ENCODE results near the gene KEL. TPM values are rescaled to one million over a fixed set of nuclear protein-coding genes. Genes with fewer than 3 reads are reported as not detected.

Gene KEL
- total RNA-seq, 1 donor from 2014 or later: 1.5 TPM

DNA sequence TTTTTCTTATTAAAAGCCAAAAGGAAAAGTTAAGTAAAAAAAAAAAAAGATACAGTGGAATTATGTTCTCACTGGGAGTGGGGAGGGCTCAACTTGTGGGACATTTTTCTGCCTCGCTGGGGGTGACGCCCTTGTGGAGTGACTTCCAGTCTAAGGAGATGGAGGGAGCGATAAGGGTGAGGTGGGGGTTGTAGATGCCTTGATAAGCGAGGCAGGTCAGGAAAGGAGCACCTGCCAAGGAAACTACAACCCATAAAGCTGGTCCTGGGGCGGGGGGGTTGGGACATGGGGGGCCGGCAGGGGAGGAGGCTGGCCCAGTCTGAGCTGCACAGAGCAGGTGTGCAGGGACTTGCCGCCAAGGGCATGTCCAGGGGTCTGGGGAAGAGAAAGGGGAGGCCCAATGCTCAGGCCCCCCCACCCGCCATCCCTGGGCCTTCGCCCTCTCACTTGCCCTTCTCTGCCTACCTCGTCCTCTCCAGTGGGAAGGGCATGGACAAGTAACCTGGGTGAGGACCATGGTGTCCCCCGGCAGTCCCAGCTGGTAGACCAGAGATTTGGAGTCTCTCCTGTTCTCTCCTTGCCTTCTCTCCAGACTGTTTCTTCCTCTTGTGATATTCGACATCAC lies 26.1 kb downstream of the KEL start:
- Mint-ChIP-seq H3K9me3 (ENCODE audit: unreplicated experiment) (no peaks in the 10 kb centered on the region), H3K4me1 (ENCODE audit: unreplicated experiment) (no peaks in the 10 kb centered on the region), H3K27me3 (ENCODE audit: unreplicated experiment) (no peaks in the 10 kb centered on the region), H3K27ac (ENCODE audit: unreplicated experiment) (no peak overlapping the region), H3K4me3 (ENCODE audit: unreplicated experiment) (no peak overlapping the region), H3K36me3 (ENCODE audit: unreplicated experiment) (no peaks in the 10 kb centered on the region)
- TF ChIP-seq, protein P1, sequence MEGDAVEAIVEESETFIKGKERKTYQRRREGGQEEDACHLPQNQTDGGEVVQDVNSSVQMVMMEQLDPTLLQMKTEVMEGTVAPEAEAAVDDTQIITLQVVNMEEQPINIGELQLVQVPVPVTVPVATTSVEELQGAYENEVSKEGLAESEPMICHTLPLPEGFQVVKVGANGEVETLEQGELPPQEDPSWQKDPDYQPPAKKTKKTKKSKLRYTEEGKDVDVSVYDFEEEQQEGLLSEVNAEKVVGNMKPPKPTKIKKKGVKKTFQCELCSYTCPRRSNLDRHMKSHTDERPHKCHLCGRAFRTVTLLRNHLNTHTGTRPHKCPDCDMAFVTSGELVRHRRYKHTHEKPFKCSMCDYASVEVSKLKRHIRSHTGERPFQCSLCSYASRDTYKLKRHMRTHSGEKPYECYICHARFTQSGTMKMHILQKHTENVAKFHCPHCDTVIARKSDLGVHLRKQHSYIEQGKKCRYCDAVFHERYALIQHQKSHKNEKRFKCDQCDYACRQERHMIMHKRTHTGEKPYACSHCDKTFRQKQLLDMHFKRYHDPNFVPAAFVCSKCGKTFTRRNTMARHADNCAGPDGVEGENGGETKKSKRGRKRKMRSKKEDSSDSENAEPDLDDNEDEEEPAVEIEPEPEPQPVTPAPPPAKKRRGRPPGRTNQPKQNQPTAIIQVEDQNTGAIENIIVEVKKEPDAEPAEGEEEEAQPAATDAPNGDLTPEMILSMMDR (IDR thresholded peaks at IDR 0.05): no peak
- no peak for DNase-seq (ENCODE audit: extremely low spot score, unreplicated experiment)

DNA sequence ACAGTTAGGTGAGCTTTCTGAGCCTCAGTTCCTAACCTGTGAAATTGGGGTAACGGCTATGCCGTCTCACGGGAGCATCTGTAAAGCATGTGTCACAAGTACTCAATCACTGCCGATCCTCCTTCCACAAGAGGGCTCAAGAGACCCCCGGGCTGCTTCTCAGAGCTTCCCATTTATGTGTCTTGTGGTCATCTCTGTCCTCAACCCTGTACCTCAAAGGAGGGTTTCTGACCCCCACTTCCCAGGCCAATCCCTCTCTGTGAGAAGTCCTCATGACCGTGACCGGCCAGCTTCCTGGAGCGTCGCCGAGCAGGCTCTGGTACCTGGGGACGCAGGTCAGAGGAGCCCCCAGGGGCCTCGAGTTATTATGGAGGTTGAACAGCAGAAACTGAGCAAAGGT lies 28.1 kb downstream of the KEL start:
- no peak for DNase-seq (ENCODE audit: extremely low spot score, unreplicated experiment)
- no peak overlapping the region for H3K4me3 Mint-ChIP-seq (ENCODE audit: unreplicated experiment)
- no peaks in the 10 kb centered on the region for H3K4me1 Mint-ChIP-seq (ENCODE audit: unreplicated experiment)
- H3K27ac Mint-ChIP-seq (ENCODE audit: unreplicated experiment): no peak overlapping the region
- no peaks in the 10 kb centered on the region for H3K9me3 Mint-ChIP-seq (ENCODE audit: unreplicated experiment)
- H3K27me3 Mint-ChIP-seq (ENCODE audit: unreplicated experiment): no peaks in the 10 kb centered on the region
- TF ChIP-seq, protein P1 (IDR thresholded peaks at IDR 0.05): no peak
- H3K36me3 Mint-ChIP-seq (ENCODE audit: unreplicated experiment): no peaks in the 10 kb centered on the region

DNA sequence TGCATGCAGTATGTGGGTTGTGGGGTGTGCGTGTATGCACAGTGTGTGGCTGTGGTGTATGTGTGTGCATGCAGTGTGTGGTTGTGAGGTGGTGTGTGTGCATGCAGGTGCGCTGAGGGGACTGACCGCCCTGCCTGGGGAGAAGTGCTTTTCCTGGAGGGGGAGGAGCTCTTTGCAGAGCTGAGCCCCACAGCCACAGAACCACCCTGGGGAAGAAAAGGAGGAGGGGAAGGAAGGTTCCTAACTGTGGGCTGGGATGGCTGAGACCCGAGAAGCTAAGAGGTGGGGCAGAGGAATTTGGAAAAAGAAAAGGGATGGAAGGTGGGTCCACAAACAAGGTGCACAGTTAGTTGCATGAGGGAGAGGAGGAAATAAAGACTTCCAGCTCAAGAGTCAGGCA lies 28.5 kb downstream of the KEL start, which contains the start of gene TRPV5:
TRPV5 (minus strand) TSS at position 123 of the 400 bp plus-strand sequence. CDS start 287 bp downstream, outside the sequence.
- H3K36me3 Mint-ChIP-seq (ENCODE audit: unreplicated experiment): no peaks in the 10 kb centered on the region
- no peaks in the 10 kb centered on the region for H3K9me3 Mint-ChIP-seq (ENCODE audit: unreplicated experiment)
- no peaks in the 10 kb centered on the region for H3K27me3 Mint-ChIP-seq (ENCODE audit: unreplicated experiment)
- TF ChIP-seq, protein P1 (IDR thresholded peaks at IDR 0.05): no peak
- DNase-seq (ENCODE audit: extremely low spot score, unreplicated experiment): no peak
- no peak within 1 kb of the TSS for H3K27ac Mint-ChIP-seq (ENCODE audit: unreplicated experiment)
- no peak within 1 kb of the TSS for H3K4me3 Mint-ChIP-seq (ENCODE audit: unreplicated experiment)
- H3K4me1 Mint-ChIP-seq (ENCODE audit: unreplicated experiment): no peaks in the 10 kb centered on the region

DNA sequence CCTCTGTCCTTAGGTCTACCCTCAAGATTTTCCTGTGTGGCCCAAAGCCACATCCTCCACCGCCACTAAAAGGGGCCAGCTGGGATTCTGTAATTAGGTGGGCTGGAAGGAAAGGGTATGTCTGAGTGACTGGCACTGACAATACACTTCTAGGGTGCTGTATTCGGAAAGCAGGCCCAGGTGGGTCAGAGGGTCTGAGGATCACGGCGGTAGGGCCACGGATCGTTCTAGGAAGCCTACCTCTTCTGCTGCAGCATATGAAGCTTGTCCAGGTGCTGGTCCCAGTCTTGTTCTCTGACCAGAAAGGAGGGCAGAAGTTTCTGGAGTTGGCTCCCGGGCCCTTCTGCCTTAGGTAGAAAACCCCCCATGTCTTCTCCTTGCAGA lies 29.1 kb downstream of the KEL start:
- TF ChIP-seq, protein P1 (IDR thresholded peaks at IDR 0.05): no peak
- H3K27ac Mint-ChIP-seq (ENCODE audit: unreplicated experiment): no peak overlapping the region
- no peak overlapping the region for H3K4me3 Mint-ChIP-seq (ENCODE audit: unreplicated experiment)
- H3K9me3 Mint-ChIP-seq (ENCODE audit: unreplicated experiment): no peaks in the 10 kb centered on the region
- no peaks in the 10 kb centered on the region for H3K27me3 Mint-ChIP-seq (ENCODE audit: unreplicated experiment)
- DNase-seq (ENCODE audit: extremely low spot score, unreplicated experiment): no peak
- no peaks in the 10 kb centered on the region for H3K4me1 Mint-ChIP-seq (ENCODE audit: unreplicated experiment)
- no peaks in the 10 kb centered on the region for H3K36me3 Mint-ChIP-seq (ENCODE audit: unreplicated experiment)

DNA sequence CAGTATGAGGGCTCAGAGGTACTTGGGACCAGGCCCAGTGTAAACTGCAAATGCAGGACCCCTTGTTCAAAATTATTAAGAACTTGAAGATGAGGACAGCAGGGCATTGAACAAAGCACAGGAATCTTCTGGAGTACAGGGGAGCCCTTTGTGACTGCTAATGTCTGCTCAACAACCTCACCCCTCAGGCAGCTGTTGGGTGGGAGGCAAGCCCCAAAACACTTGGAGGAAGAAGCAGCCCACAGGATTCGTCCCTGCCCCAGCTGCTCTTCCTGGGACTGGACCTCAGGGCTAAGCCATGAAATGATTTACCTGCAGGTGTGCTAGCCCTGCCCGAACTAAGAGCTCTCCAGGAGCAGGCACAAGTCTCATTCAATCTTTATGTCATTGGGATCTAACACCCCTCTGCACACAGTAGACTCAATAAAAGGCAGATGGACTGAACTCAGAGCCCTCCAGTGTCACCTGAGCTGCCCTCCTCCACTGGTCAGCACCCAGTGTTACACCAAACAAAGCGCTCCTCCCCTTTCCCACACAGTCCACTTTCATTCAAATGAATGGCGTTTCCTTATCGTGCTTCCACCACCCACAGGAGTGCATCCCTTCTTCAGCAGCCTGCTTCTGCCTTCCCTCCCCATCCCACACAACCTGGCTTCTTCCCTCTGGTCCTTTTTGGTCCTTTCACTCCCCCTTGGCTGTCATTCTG lies 29.6 kb downstream of the KEL start:
- Mint-ChIP-seq H3K4me3 (ENCODE audit: unreplicated experiment) (no peak overlapping the region), H3K27me3 (ENCODE audit: unreplicated experiment) (no peaks in the 10 kb centered on the region), H3K27ac (ENCODE audit: unreplicated experiment) (no peak overlapping the region), H3K9me3 (ENCODE audit: unreplicated experiment) (no peaks in the 10 kb centered on the region), H3K4me1 (ENCODE audit: unreplicated experiment) (no peaks in the 10 kb centered on the region), H3K36me3 (ENCODE audit: unreplicated experiment) (no peaks in the 10 kb centered on the region)
- DNase-seq (ENCODE audit: extremely low spot score, unreplicated experiment): no peak
- TF ChIP-seq, protein P1 (IDR thresholded peaks at IDR 0.05): no peak
